Suprapubic skin (tissue), 3 donors: ENCODE measurements around the gene DOCK6.

ENCODE experiments used
- CTCF ChIP-seq, 2 donors: fragments of 200-600 bp in 1 of 2; fragments of 450-650 bp in 1 of 2; sonication (generic) in 1 of 2; IDR thresholded peaks; one replicate each; pipeline ENCODE4 v1.5.1; 2016 to 2019; ENCODE audit warnings: antibody characterized with exemption in 2 of 2, mild to moderate bottlenecking in 1 of 2, moderate library complexity in 1 of 2
- POLR2AphosphoS5 ChIP-seq, 3 donors: sonication (generic); formaldehyde crosslinking; IDR thresholded peaks; one replicate each; pipeline ENCODE4 v1.6.1; 2017; ENCODE audit warnings: antibody characterized with exemption in 3 of 3

- TF ChIP-seq CTCF (IDR thresholded peaks at IDR 0.05) (no peak), POLR2AphosphoS5 (IDR thresholded peaks at IDR 0.05) (no peak)
Measured at GRCh38 chr19:11194656-11195558, 67.4 kb downstream of the DOCK6 start.
